Activated CD4-positive, CD25-positive, alpha-beta regulatory T cell treated with anti-CD3 and anti-CD28 coated beads, Interleukin-2, amount 50 U/mL, for 72 hours (primary cell): ENCODE measurements around the gene RSF1.

Experiments used
- DNase-seq: peaks from one replicate; pipeline ENCODE4 v3.0.0; 2021

The RSF1 gene

GRCh38 chr11:77806993-77807392, 13.5 kb downstream of the RSF1 start:
- no peak for DNase-seq

- no peak for DNase-seq
These were observed 14.1 kb downstream of the RSF1 start for GRCh38 chr11:77806415-77806814.

- no peak for DNase-seq
These were observed 19.0 kb downstream of the RSF1 start for GRCh38 chr11:77801477-77801876.

- no peak for DNase-seq
These were observed 20.1 kb downstream of the RSF1 start for GRCh38 chr11:77800449-77800848.

GRCh38 chr11:77799338-77799737, 21.2 kb downstream of the RSF1 start:
- no peak for DNase-seq

GRCh38 chr11:77793972-77794371, 26.6 kb downstream of the RSF1 start:
- no peak for DNase-seq

GRCh38 chr11:77791301-77791700, 29.2 kb downstream of the RSF1 start:
- DNase-seq, result no peak

GRCh38 chr11:77789731-77790476, 30.6 kb downstream of the RSF1 start:
- no peak for DNase-seq

GRCh38 chr11:77789061-77789730, 31.3 kb downstream of the RSF1 start:
- no peak for DNase-seq

- DNase-seq, result no peak
These were observed 36.0 kb downstream of the RSF1 start for GRCh38 chr11:77784572-77784971.

- DNase-seq, result no peak
These were observed 37.5 kb downstream of the RSF1 start for GRCh38 chr11:77783025-77783424.

- no peak for DNase-seq
These were observed 40.6 kb downstream of the RSF1 start for GRCh38 chr11:77779935-77780334.

GRCh38 chr11:77778549-77778948, 42.0 kb downstream of the RSF1 start:
- DNase-seq, result no peak

GRCh38 chr11:77778118-77778517, 42.4 kb downstream of the RSF1 start:
- no peak for DNase-seq

GRCh38 chr11:77776455-77776854, 44.1 kb downstream of the RSF1 start:
- no peak for DNase-seq

GRCh38 chr11:77775936-77776335, 44.6 kb downstream of the RSF1 start:
- DNase-seq, result no peak

- DNase-seq, result no peak
These were observed 49.4 kb downstream of the RSF1 start for GRCh38 chr11:77771135-77771534.

- DNase-seq, result no peak
These were observed 49.9 kb downstream of the RSF1 start for GRCh38 chr11:77770629-77771028.

GRCh38 chr11:77762426-77762825, 58.1 kb downstream of the RSF1 start:
- no peak for DNase-seq

- no peak for DNase-seq
These were observed 59.0 kb downstream of the RSF1 start for GRCh38 chr11:77761491-77761890.

- no peak for DNase-seq
These were observed 62.2 kb downstream of the RSF1 start for GRCh38 chr11:77758331-77758730.

- no peak for DNase-seq
These were observed 67.3 kb downstream of the RSF1 start for GRCh38 chr11:77753230-77753629.

GRCh38 chr11:77752516-77752915, 68.0 kb downstream of the RSF1 start:
- no peak for DNase-seq

GRCh38 chr11:77750394-77751156, 69.9 kb downstream of the RSF1 start:
- DNase-seq, result no peak
